ENCODE data around the gene E2F1. TPM values are rescaled to one million over a fixed set of nuclear protein-coding genes. Genes with fewer than 3 reads are reported as not detected.
"Not testable (repeated sequence)": the region's sequence is repeated elsewhere in the genome, so short reads cannot be mapped to it uniquely, and the experiment has no call there.

Gene E2F1
- polyA plus RNA-seq, 6 donors from 2014 or later = 0.16 to 0.78 (median 0.27) TPM; not detected in 2

- no peaks in the 10 kb centered on the region for H3K27me3 Mint-ChIP-seq
- H3K4me1 Mint-ChIP-seq = no peaks in the 10 kb centered on the region
- DNase-seq (no peak), ATAC-seq (ENCODE audit: low read depth in 2 of 2) (no peak)
- H3K36me3 Mint-ChIP-seq = peaks cover 19 to 29% of the 10 kb centered on the region in 2 donors
- H3K27ac Mint-ChIP-seq = peak overlapping the region in 1 of 6 donors; percentile 72
- H3K4me3 Mint-ChIP-seq = no peak overlapping the region
- no peaks in the 10 kb centered on the region for H3K9me3 Mint-ChIP-seq
Observed at GRCh38 chr20:33635341-33635740, 50.8 kb downstream of the E2F1 start.

GRCh38 chr20:33631910-33632309, 54.3 kb downstream of the E2F1 start:
- H3K9me3 Mint-ChIP-seq; DNase-seq; H3K4me1 Mint-ChIP-seq; H3K4me3 Mint-ChIP-seq; H3K27me3 Mint-ChIP-seq; H3K27ac Mint-ChIP-seq; ATAC-seq (ENCODE audit: low read depth in 2 of 2): not testable (repeated sequence)
- H3K36me3 Mint-ChIP-seq = peaks cover 21 to 28% of the 10 kb centered on the region in 2 donors

- no peaks in the 10 kb centered on the region for H3K4me1 Mint-ChIP-seq
- peak overlapping the region in 2 of 6 donors; percentile 16 to 62 for H3K27ac Mint-ChIP-seq
- no peaks in the 10 kb centered on the region for H3K27me3 Mint-ChIP-seq
- DNase-seq = no peak
- H3K4me3 Mint-ChIP-seq = peak overlapping the region in 1 of 8 donors; percentile 9
- ATAC-seq (ENCODE audit: low read depth in 2 of 2) = no peak
- no peaks in the 10 kb centered on the region for H3K9me3 Mint-ChIP-seq
- peaks cover 17 to 33% of the 10 kb centered on the region in 2 donors for H3K36me3 Mint-ChIP-seq
Observed at GRCh38 chr20:33630507-33630906, 55.7 kb downstream of the E2F1 start.

- no peak overlapping the region for H3K27ac Mint-ChIP-seq
- no peaks in the 10 kb centered on the region for H3K9me3 Mint-ChIP-seq
- no peak for ATAC-seq (ENCODE audit: low read depth in 2 of 2)
- no peaks in the 10 kb centered on the region for H3K27me3 Mint-ChIP-seq
- peaks cover 17 to 38% of the 10 kb centered on the region in 2 donors for H3K36me3 Mint-ChIP-seq
- DNase-seq = no peak
- no peak overlapping the region for H3K4me3 Mint-ChIP-seq
- peaks cover 0 to 4% (median 2%) of the 10 kb centered on the region in 3 donors for H3K4me1 Mint-ChIP-seq
Observed at GRCh38 chr20:33629979-33630378, 56.2 kb downstream of the E2F1 start.

GRCh38 chr20:33629533-33629932, 56.7 kb downstream of the E2F1 start:
- Mint-ChIP-seq H3K27me3 (no peaks in the 10 kb centered on the region), H3K4me1 (peaks cover 4 to 8% (median 7%) of the 10 kb centered on the region in 3 donors), H3K27ac (peak overlapping the region in 2 of 6 donors; percentile 5 to 81), H3K9me3 (peaks cover 0 to under 1% (median 0%) of the 10 kb centered on the region in 7 donors), H3K4me3 (no peak overlapping the region), H3K36me3 (peaks cover 19 to 43% of the 10 kb centered on the region in 2 donors)
- ATAC-seq (ENCODE audit: low read depth in 2 of 2) = no peak
- DNase-seq = no peak

GRCh38 chr20:33627577-33628216, 58.5 kb downstream of the E2F1 start:
- peaks cover 8 to 14% (median 13%) of the 10 kb centered on the region in 3 donors for H3K4me1 Mint-ChIP-seq
- DNase-seq (no peak), ATAC-seq (ENCODE audit: low read depth in 2 of 2) (no peak)
- H3K36me3 Mint-ChIP-seq = peaks cover 25 to 50% of the 10 kb centered on the region in 2 donors
- peak overlapping the region in 3 of 6 donors; percentile 3 to 62 (median 33) for H3K27ac Mint-ChIP-seq
- H3K27me3 Mint-ChIP-seq = no peaks in the 10 kb centered on the region
- H3K4me3 Mint-ChIP-seq = no peak overlapping the region
- peaks cover 0 to 3% (median 0%) of the 10 kb centered on the region in 7 donors for H3K9me3 Mint-ChIP-seq

- H3K4me3 Mint-ChIP-seq = no peak overlapping the region
- no peak for ATAC-seq (ENCODE audit: low read depth in 2 of 2)
- peak overlapping the region in 2 of 6 donors; percentile 18 to 29 for H3K27ac Mint-ChIP-seq
- no peak for DNase-seq
- peaks cover 8 to 16% (median 14%) of the 10 kb centered on the region in 3 donors for H3K4me1 Mint-ChIP-seq
- H3K27me3 Mint-ChIP-seq = no peaks in the 10 kb centered on the region
- H3K9me3 Mint-ChIP-seq = peaks cover 0 to 3% (median 0%) of the 10 kb centered on the region in 7 donors
- peaks cover 25 to 52% of the 10 kb centered on the region in 2 donors for H3K36me3 Mint-ChIP-seq
Observed at GRCh38 chr20:33626190-33626589, 60.0 kb downstream of the E2F1 start.

Other genes with a start within 250 kb of the E2F1 start
- 1 to 10 TPM; 3.1 to 6.0 (median 3.9) TPM for gene SNTA1, start 242.6 kb downstream of the E2F1 start, polyA plus RNA-seq (ENCODE audit: low read depth in 6 of 6)
- gene CBFA2T2, start 196.3 kb downstream of the E2F1 start, polyA plus RNA-seq (ENCODE audit: low read depth in 6 of 6) = 10 to 100 TPM in 5 of 6 donors, 1 to 10 TPM in 1; 6.1 to 25.9 (median 15.4) TPM
- gene C20orf144, start 24.1 kb downstream of the E2F1 start, polyA plus RNA-seq (ENCODE audit: low read depth in 6 of 6) = not detected
- gene ACTL10, start 19.4 kb downstream of the E2F1 start, polyA plus RNA-seq (ENCODE audit: low read depth in 6 of 6) = 1 to 10 TPM in 5 of 6 donors, not detected in 1; 1.2 to 4.8 (median 3.7) TPM
- 1 to 10 TPM in 1 of 6 donors, under 1 TPM in 2, not detected in 3; 0.74 to 1.0 (median 0.82) TPM for gene NECAB3, start 12.0 kb downstream of the E2F1 start, polyA plus RNA-seq (ENCODE audit: low read depth in 6 of 6)
- gene PXMP4, start 33.9 kb upstream of the E2F1 start, polyA plus RNA-seq (ENCODE audit: low read depth in 6 of 6) = 10 to 100 TPM in 1 of 6 donors, 1 to 10 TPM in 4, not detected in 1; 7.0 to 10.6 (median 8.2) TPM
- 1 to 10 TPM; 1.1 to 4.5 (median 2.4) TPM for gene ZNF341, start 45.6 kb upstream of the E2F1 start, polyA plus RNA-seq (ENCODE audit: low read depth in 6 of 6)
- gene CHMP4B, start 125.0 kb upstream of the E2F1 start, polyA plus RNA-seq (ENCODE audit: low read depth in 6 of 6) = 1 to 10 TPM; 1.3 to 8.0 (median 7.2) TPM